HG03469 (cell line): ENCODE measurements around the gene FLT1.

ENCODE experiments used
- ATAC-seq: cut with Tn5 transposase; IDR thresholded peaks from one replicate; pipeline ENCODE4 v1.9.1; 2021; ENCODE audit warnings: mild to moderate bottlenecking, moderate library complexity, moderate number of reproducible peaks; ENCODE audit not compliant: unreplicated experiment

The FLT1 gene

DNA sequence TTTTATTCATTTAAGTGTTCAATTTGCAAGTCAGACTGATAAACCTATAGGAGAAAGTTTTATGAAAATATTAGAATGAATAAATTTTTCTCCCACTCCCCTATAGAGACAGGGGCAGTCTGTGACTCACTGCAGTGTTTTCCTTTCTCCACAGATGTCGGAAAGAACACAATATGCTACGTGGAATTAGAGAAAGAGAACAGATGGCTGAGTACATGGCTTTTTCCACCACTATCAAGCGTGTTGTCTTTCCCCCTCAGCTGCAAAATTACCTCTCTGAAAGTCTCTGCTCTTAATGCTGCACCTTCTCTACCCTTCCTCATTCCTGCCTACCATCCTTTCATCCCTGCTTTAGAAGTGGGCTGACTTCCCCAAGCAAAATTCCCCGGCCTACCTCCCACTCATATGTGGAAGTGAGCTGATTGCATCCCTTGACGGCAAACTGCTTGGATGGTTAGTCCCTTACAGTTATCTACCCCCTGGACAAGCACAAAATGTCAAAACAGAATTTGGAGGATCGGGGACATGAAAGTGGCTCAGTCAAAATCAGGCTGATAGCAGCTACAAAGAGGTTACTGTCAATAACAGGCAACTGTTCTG, 30.0 kb downstream of the FLT1 start:
- no peak for ATAC-seq

- no peak for ATAC-seq
These were observed 31.4 kb downstream of the FLT1 start for GRCh38 chr13:28463481-28463880.

GRCh38 chr13:28459911-28460310, 35.0 kb downstream of the FLT1 start:
- ATAC-seq, result no peak

GRCh38 chr13:28458608-28459007, 36.3 kb downstream of the FLT1 start:
- no peak for ATAC-seq

GRCh38 chr13:28458051-28458450, 36.9 kb downstream of the FLT1 start:
- no peak for ATAC-seq

DNA sequence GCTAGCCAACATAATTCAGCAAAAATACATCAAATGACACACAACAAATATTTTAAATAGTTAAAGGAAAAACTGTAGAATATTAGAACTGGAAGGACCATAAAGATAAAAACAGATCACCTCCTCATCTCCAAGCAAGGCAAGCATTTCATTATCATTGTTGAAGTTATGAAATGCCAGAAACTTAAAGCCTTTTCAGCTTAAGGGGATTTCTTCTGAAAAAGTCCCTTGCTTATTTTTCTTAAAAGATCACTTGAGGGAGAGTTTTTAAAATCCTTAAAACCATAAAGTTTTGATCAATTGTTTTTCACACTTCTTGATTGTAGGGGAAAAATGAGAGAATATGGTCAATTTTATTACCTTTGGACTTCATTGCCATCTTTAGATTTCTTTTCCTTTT, 37.4 kb downstream of the FLT1 start:
- ATAC-seq, result no peak

DNA sequence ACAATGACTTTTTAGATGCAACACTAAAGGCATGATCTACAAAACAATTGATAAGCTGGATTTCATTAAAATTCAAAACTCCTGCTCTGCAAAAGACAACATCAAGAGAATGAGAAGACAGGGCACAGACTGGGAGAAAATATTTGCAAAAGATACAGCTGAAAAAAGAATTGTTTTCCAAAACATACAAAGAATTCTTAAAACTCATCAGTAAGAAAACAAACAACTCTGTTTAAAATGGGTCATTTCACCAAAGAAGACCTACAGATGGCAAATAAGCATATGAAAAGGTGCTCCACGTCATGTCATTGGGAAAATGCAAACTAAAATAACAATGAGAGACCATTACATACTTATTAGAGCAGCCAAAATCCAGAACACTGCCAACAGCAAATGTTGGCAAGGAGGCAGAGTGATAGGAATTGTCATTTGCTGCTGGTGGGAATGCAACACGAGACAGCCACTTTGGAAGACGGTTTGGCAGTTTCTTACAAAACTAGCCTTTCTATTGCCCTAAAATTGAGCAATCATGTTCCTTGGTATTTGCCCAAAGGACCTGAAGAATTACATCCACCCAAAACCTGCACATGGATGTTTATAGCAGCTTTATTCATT, 39.2 kb downstream of the FLT1 start:
- no peak for ATAC-seq

DNA sequence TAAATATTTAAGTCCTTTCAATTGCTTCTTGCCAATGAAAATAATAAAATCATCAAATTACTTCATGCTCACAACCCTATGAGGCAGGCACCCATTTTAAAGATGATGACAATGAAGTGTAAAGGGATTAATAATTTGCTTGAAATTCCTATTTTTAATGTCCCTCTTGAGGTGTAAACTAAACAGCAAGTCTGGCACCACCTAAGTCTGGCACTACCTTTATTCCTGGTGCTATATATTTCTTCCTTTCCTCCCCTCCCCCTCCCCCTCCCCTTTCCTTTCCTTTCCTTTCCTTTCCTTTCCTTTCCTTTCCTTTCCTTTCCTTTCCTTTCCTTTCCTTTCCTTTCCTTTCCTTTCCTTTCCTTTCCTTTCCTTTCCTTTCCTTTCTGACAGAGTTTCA, 42.2 kb downstream of the FLT1 start:
- ATAC-seq, result no peak

- no peak for ATAC-seq
These were observed 43.3 kb downstream of the FLT1 start for GRCh38 chr13:28451482-28452217.

DNA sequence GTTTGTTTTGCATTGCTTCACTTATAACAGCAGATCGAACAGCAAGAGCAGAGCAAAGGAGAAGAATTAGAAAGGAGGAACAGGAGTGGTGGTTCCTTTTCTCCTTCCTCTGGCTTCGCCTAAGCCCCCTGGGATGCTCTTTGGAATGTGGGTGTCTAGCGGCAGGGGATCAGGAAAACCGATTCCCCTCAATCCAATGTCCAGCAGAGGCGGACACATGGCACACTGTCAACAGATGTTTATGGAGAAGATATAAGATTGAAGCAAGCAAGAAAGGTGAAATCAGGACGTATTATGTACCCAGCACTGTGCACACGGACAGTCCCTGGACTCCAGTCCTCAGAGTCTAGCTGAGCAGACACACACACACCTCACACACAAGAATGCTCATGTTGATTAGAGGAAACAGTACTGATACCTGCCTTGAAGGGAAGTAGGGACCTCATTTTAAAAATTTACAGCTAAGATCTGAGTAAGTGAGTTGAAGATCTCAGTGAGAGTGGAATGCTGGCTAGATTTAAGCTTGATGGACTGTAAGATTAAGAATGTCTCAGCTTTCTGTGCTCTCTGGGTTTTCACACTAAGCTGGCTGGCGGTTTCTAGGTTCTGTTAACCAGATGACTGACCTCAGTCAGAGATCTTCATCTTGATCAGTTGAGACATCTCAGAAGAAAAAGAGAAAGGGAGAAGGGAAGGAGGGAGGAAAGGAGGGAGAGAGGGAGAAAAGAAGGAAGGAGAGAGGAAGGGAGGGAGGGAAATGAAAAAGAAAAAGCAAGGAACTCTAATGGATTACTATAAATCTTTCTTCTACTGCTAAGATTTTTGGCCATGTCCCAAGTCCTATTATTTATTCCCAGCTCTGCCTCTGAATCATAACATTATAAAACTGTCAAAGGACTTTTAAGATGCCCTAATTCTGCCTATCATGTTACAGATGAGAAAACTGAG, 44.8 kb downstream of the FLT1 start:
- ATAC-seq, result no peak

DNA sequence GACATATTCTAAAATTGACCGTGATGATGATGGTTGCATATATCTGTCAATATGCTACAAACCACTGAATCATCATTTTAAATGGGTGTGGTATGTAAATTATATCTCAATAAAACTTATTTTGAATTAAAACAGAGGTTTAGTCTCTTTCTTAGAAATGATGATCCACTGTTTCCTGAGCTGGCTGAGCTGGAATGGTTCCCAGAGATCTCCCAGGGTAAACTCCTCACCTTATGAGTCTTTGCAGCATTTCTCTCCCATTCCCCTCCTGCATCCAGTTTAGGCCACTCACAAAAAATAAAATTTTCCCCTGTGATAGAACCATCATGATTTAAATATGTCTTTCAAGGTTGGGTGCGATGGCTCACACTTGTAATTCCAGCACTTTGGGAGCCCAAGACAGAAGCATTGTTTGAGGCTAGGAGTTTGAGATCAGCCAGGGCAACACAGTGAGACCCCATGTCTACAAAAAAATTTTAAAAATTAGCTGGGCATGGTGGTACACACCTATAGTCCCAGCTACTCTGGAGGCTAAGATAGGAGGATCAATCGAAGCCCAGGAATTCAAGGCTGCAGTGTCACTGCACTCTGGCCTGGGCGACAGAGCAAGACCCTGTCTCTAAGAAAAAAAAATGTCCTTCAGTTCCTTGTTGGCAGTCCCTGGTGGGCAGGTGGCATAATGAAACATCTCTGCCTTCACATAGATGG, 46.1 kb downstream of the FLT1 start:
- ATAC-seq, result no peak

DNA sequence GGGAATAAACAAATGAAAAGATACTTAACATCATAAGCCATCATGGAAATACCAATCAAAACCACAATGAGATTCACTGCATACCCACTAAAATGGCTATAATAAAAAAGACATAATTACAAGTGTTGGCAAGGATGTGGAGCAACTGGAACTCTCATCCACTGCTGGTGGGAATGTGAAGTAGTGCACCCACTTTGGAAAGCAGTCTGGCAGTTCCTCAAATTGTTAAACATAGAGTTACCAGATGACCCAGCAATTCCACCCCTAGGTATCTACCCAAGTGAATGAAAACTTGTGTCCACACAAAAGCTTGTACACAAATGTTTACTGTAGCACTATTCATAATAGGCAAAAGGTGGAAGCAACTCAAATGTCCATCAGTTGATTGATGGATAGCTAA, 46.9 kb downstream of the FLT1 start:
- ATAC-seq, result no peak

GRCh38 chr13:28447206-28447605, 47.7 kb downstream of the FLT1 start:
- ATAC-seq, result no peak

DNA sequence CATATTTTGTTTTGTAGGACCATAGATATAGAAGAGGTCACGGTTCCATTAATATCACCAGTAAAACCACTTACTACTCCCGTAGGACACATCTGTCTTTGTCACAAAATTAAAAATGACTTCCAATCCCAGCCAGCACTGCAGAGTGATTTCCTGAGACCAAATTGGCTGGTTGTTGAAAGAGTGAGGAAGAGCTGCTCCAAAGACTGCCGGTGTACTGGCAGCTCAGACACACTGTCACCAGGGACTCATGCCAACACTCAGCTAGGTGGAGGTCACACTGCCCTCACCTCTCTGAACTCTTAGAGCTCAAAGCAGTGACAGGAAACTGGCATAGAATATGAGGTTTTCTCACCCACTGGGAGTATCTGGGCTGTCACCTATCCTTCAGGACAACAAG, 52.1 kb downstream of the FLT1 start:
- no peak for ATAC-seq

GRCh38 chr13:28441529-28441928, 53.4 kb downstream of the FLT1 start:
- no peak for ATAC-seq

DNA sequence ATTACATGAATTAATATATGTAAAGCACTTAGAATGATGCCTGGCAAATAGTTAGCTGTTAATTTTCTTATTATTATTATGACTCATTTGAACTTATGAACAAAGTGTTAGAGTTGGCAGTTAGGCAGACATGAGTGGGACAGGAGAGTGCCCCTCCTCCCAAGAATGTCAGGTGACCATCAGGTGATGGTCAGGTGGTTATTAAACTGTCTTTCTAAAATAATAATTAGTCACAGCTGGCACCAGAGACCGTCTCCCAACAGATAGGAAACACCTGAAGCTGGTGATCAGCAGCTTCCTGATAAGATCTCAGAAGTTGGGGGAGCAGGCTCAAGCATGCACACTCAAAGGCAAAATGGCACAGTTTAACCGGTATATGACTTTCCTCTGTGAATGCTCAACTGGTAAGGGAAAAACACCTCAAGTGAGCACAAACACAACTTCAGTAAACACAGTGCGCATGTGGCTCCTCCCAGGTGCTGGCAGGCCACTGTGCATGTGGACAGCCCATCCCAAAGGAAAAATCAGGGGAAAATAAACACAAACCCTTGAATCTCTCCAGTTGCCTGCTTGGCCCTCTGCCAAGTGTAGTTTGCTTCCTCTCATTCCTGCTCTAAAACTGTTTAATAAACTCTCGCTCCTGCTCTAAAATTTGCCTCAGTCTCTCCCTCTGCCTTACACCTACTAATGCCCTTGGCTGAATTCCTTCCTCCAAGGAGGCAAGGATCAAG, 54.0 kb downstream of the FLT1 start:
- ATAC-seq, result no peak

GRCh38 chr13:28438598-28439334, 56.2 kb downstream of the FLT1 start:
- no peak for ATAC-seq

DNA sequence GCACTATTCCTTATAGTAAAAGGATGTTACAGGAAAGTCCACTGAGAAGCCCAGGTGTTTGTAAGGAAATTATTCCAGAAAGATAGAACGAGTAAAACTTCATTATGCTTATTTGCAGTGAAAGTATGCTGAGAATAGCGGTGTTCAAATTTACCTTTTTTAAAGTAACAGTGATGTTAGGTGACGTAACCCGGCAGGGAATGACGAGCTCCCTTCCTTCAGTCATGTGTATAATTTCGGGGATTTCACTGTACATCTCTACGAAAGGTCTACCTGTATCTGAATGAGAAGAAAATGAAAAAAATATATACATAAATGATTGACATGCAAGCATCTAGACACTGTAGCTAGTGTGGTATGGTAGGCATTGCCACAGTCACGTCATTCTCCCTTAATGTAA, 56.9 kb downstream of the FLT1 start:
- no peak for ATAC-seq

GRCh38 chr13:28435917-28436316, 59.0 kb downstream of the FLT1 start:
- ATAC-seq, result no peak
